Heart left ventricle (tissue), 16 donors: ENCODE measurements around the gene ERLIN1. TPM values are rescaled to one million over a fixed set of nuclear protein-coding genes. Genes with fewer than 3 reads are reported as not detected.

Source experiments
- ATAC-seq, 4 donors: fragments of 200-7000 bp; cut with Tn5 transposase; one replicate each; pipeline ENCODE4 v1.9.1; 2020 to 2022; ENCODE audit warnings: moderate library complexity in 4 of 4, mild to moderate bottlenecking in 3 of 4, moderate number of reproducible peaks in 1 of 4
- DNase-seq, 5 donors: peaks; one replicate each; pipeline ENCODE4 v3.0.0-alpha.2; 2020
- H3K27ac ChIP-seq, 12 donors: fragments of 200-600 bp; sonication (generic) in 4 of 12; one replicate each; pipeline versions ENCODE4 v1.5.0 to v1.8.0; 2016 to 2022; ENCODE audit warnings: mild to moderate bottlenecking in 2 of 12
- H3K27me3 ChIP-seq, 9 donors: fragments of 200-600 bp; sonication (generic) in 2 of 9; one replicate each; pipeline versions ENCODE4 v1.5.1 to v1.8.0; 2016 to 2022; ENCODE audit warnings: mild to moderate bottlenecking in 3 of 9
- H3K36me3 ChIP-seq, 9 donors: fragments of 200-600 bp; sonication (generic) in 2 of 9; one replicate each; pipeline versions ENCODE4 v1.5.0 to v1.8.0; 2018 to 2022; ENCODE audit warnings: mild to moderate bottlenecking in 2 of 9
- H3K4me1 ChIP-seq, 12 donors: fragments of 200-600 bp; sonication (generic) in 4 of 12; one replicate each; pipeline versions ENCODE4 v1.5.0 to v1.8.0; 2016 to 2022; ENCODE audit warnings: mild to moderate bottlenecking in 3 of 12
- H3K4me3 ChIP-seq, 12 donors: fragments of 200-600 bp; sonication (generic) in 4 of 12; one replicate each; pipeline versions ENCODE4 v1.5.0 to v1.8.0; 2017 to 2022; ENCODE audit warnings: mild to moderate bottlenecking in 9 of 12, moderate library complexity in 4 of 12
- H3K9me3 ChIP-seq, 12 donors: fragments of 200-600 bp; sonication (generic) in 4 of 12; one replicate each; pipeline versions ENCODE4 v1.5.0 to v1.8.0; 2016 to 2022; ENCODE audit warnings: mild to moderate bottlenecking in 1 of 12
- POLR2A ChIP-seq, 2 donors: fragments of 450-650 bp; IDR thresholded peaks; one replicate each; pipeline ENCODE4 v1.6.1; 2017; ENCODE audit warnings: antibody characterized with exemption in 2 of 2, mild to moderate bottlenecking in 2 of 2, moderate library complexity in 2 of 2
- WGBS, 4 donors: extraction: QIAGEN DNeasy Blood & Tissue Kit in 2 of 4; methylation state at CpG; one replicate each; pipeline versions ENCODE4 v1.1.5 to v1.1.7; 2013 to 2018; 5-methylcytosine and 5-hydroxymethylcytosine counted together
- intact Hi-C, 10 donors: fragments of 100-400 bp; cut with DNase I; formaldehyde crosslinking; loops; one replicate each; pipeline versions ENCODE4 v1.11.1 to v1.14.2; 2022
- polyA plus RNA-seq, 2 donors: library from polyadenylated mRNA; stranded (reverse); fragments of 200-250 nt; gene quantifications; one replicate each; pipeline ENCODE4 v1.2.3, GENCODE V29; 2013
- total RNA-seq, 9 donors: library from RNA; depleted of rRNA in 2 of 9; stranded (reverse); fragments of >200 nt in 2 of 9; fragmentation: NEBNext Ultra II Directional in 3 of 9; extraction: Animal tissue kit (Norgen Biotek cat#: 25700) in 3 of 9; gene quantifications; one replicate each; pipeline versions ENCODE4 v1.1.0 to v1.2.4, GENCODE V29; 2016 to 2023
- TF ChIP-seq, protein P1 (sequence below), 12 donors: fragments of 200-600 bp; sonication (generic) in 4 of 12; IDR thresholded peaks; one replicate each; pipeline versions ENCODE4 v1.5.0 to v1.8.0; 2018 to 2022; ENCODE audit warnings: antibody characterized with exemption in 12 of 12, mild to moderate bottlenecking in 5 of 12
- donor health status: ischemic (EF 13 %, LVEDD 7.1; RV severe dilation, severe dysfunction).
- donor health status: healthy with polysubstance abuse.
- donor health status: DM: no; HTN: yes; CAD: no.
- donor health status: DM: no; HTN: no; CAD: no.
- donor health status: ischemic (EF 25% LVEDD 6.9; RV normal size, moderate dysfunction).
- donor health status: ischemic (EF 25% LVEDD 5.7; RV mildly dilated, moderate dysfunction).
- donor health status: healthy.
- donor health status: DM: yes; HTN: yes; CAD: no.
- donor health status: ischemic (EF 35%, LVEDD 5.7; RV mildly dilated, moderate dysfunction).
- donor health status: nonischemic (EF 11% LVEDD 7.7; RV severe dilation, severe dysfunction).
- donor health status: DM: yes; HTN: yes; CAD: no.
- donor health status: PGD.
- donor health status: ischemic (EF 29% LVEDD 5.4; RV normal size, mild dysfunction).
- donor health status: nonischemic (EF 23%, LVEDD 6.1; RV moderate dilation, normal function).

The ERLIN1 gene
- total and polyA plus RNA-seq, 11 donors = 1.9 to 16.5 (median 7.0) TPM

DNA sequence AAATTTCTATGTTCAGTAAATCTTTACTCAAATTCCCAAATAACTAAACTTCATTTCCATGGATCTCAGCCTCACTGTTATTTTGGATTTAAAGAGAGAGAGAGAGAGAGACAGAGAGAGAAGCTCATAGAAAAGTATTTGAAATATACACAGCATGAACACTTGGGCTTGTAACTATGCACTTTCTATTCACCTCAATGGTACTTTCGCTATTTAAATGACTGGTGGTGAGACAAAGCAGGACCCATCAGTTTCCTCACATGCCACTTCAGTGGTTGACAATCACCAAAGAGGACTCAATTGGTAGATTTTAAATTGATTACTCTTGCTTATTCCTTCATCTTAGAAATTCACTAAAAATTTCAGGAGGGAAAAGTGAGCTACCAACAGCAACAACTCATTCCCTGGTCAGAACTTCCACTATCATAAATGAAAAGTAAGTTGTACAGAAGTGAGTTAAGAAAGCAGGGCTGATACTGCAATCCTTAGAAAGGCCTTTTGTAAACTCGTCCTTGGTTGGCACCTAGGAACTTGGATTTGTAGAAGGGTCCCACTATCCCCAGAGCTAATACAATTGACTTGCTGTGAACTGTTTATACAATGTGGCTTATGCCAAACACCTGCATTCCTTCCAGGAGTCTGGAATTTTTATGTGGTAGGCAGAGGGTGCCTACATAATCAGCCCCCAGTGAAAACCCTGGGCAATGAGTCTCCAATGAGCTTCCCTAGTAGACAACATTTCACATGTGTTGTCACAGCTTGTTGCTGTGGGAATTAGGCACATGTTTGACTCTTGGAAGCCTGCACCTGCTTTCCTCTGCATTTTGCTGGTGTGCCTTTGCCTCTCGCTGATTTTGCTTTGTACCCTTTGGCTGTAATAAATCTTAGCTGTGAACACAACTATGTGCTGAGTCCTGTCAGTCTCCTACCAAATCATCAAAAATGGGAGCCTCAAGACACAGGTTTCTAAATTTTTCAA is 10.8 kb downstream of the ERLIN1 start:
- no peak for DNase-seq
- TF ChIP-seq POLR2A (IDR thresholded peaks at IDR 0.05) = no peak
- TF ChIP-seq, protein P1, sequence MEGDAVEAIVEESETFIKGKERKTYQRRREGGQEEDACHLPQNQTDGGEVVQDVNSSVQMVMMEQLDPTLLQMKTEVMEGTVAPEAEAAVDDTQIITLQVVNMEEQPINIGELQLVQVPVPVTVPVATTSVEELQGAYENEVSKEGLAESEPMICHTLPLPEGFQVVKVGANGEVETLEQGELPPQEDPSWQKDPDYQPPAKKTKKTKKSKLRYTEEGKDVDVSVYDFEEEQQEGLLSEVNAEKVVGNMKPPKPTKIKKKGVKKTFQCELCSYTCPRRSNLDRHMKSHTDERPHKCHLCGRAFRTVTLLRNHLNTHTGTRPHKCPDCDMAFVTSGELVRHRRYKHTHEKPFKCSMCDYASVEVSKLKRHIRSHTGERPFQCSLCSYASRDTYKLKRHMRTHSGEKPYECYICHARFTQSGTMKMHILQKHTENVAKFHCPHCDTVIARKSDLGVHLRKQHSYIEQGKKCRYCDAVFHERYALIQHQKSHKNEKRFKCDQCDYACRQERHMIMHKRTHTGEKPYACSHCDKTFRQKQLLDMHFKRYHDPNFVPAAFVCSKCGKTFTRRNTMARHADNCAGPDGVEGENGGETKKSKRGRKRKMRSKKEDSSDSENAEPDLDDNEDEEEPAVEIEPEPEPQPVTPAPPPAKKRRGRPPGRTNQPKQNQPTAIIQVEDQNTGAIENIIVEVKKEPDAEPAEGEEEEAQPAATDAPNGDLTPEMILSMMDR (IDR thresholded peaks at IDR 0.05) = no peak
- no peak overlapping the region for H3K27ac ChIP-seq
- no peaks in the 10 kb centered on the region for H3K4me1 ChIP-seq
- H3K36me3 ChIP-seq = peaks cover 0 to 94% (median 72%) of the 10 kb centered on the region in 9 donors
- H3K9me3 ChIP-seq = peaks cover 0 to 13% (median 0%) of the 10 kb centered on the region in 12 donors
- H3K27me3 ChIP-seq = no peaks in the 10 kb centered on the region
- ATAC-seq = no peak
- intact Hi-C loops = no loop called here
- 92 to 96% (median 95%) methylated on average over 3 of the region's 3 CpGs for WGBS, 4 donors
- H3K4me3 ChIP-seq = no peak overlapping the region

DNA sequence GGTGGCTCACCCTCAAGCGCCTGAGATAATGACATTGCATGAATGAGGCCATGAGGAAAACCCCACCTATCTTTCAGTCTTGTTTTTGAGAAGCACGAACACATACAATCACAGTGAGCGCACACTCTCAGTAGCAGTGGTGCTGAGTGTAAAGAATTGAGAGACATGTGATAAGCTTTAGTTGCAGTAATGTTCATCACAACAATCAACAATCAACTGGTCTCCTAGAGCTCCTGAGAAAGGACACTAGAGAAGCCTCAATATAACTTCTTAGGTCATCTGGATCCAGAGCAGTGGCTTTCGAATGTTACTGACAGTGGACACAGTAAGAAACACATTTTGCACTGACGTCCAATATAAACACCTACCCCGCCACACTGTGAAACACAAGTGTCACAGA is 12.8 kb downstream of the ERLIN1 start:
- peaks cover 0 to 13% (median 0%) of the 10 kb centered on the region in 12 donors for H3K9me3 ChIP-seq
- ATAC-seq (peak in 3 of 4 donors; percentile 15 to 71 (median 20)), DNase-seq (no peak)
- no peak overlapping the region for H3K27ac ChIP-seq
- no peaks in the 10 kb centered on the region for H3K27me3 ChIP-seq
- H3K4me3 ChIP-seq = no peak overlapping the region
- intact Hi-C loops = no loop called here
- peaks cover 0 to 89% (median 63%) of the 10 kb centered on the region in 9 donors for H3K36me3 ChIP-seq
- TF ChIP-seq, protein P1 (IDR thresholded peaks at IDR 0.05) = no peak
- no peak for TF ChIP-seq POLR2A (IDR thresholded peaks at IDR 0.05)
- 79 to 94% (median 92%) methylated on average over 6 of the region's 6 CpGs for WGBS, 4 donors
- peaks cover 0 to 15% (median 0%) of the 10 kb centered on the region in 12 donors for H3K4me1 ChIP-seq

DNA sequence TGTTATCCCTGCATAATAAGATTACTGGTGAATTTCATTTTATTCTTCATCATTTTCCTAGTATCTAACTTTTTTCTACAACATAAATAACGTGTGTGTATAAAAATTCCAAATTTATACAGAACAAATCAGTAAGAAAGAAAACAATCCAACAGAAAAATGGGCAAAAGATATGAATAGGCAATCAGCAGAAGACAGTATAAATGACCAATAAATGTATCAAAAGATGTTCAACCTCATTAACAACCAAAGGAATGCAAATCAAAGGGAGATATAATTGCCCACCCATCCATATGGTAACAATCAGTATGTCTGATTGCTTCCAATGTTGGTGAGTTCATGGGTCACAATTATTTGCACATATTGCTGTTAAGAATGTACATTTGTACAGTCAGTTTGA is 13.5 kb downstream of the ERLIN1 start:
- Histone ChIP-seq H3K27me3 (no peaks in the 10 kb centered on the region), H3K4me1 (peaks cover 0 to 22% (median 0%) of the 10 kb centered on the region in 12 donors), H3K9me3 (peaks cover 0 to 13% (median 0%) of the 10 kb centered on the region in 12 donors), H3K27ac (no peak overlapping the region), H3K4me3 (no peak overlapping the region), H3K36me3 (peaks cover 0 to 87% (median 57%) of the 10 kb centered on the region in 9 donors)
- no peak for DNase-seq
- TF ChIP-seq, protein P1 (IDR thresholded peaks at IDR 0.05) = no peak
- no peak for TF ChIP-seq POLR2A (IDR thresholded peaks at IDR 0.05)
- ATAC-seq = no peak
- WGBS, 4 donors = 95 to 100% (median 97%) methylated on average over 1 of the region's 1 CpG
- intact Hi-C loops = no loop called here

DNA sequence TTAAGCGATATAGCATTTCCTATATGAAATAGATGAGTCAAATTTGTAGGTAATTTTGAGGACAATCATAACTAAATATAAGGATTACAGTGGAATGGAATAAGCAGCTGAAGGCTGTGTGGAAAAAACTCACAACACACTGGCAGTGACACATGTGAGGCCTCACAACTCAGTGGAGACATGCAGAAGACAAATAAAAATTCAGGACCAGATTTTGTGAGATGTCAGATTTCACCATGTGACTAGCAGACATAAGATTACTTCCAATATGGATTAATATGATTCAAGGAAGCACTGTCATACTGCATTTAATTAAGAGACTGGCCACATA is 17.6 kb downstream of the ERLIN1 start:
- Histone ChIP-seq H3K4me3 (no peak overlapping the region), H3K27me3 (no peaks in the 10 kb centered on the region), H3K36me3 (peaks cover 0 to 71% (median 44%) of the 10 kb centered on the region in 9 donors), H3K9me3 (peaks cover 0 to 13% (median 0%) of the 10 kb centered on the region in 12 donors), H3K4me1 (peaks cover 0 to 39% (median 0%) of the 10 kb centered on the region in 12 donors), H3K27ac (peak overlapping the region in 6 of 12 donors; percentile 2 to 81 (median 25))
- ATAC-seq = no peak
- WGBS, 4 donors = 89 to 97% (median 92%) methylated on average over 1 of the region's 1 CpG
- TF ChIP-seq, protein P1 (IDR thresholded peaks at IDR 0.05) = no peak
- no peak for TF ChIP-seq POLR2A (IDR thresholded peaks at IDR 0.05)
- DNase-seq = no peak
- intact Hi-C loops = no loop called here
